ENCODE measurements around the gene RIMS4.
"Not testable (repeated sequence)": the region's sequence is repeated elsewhere in the genome, so short reads cannot be mapped to it uniquely, and the experiment has no call there.

Gene RIMS4

DNA sequence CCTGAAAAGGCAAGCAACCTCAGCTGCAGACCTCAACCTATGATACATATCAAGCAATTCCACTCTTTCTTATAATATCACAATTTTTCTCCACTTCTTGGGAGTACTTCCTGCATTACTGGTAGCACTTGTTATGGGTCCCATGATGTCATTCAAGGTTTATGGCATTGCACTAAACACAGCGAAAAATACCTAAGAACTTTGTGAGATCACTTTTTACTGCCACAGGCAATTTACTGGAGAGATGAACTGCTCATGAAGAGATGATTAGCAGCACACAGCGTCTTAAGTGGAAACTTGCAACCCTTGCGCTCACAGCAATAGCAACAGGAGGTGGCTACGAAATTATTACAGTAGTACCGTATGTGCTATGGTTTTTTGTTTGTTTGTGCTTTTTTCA lies 19.3 kb upstream of the RIMS4 start:
- no peak for DNase-seq

DNA sequence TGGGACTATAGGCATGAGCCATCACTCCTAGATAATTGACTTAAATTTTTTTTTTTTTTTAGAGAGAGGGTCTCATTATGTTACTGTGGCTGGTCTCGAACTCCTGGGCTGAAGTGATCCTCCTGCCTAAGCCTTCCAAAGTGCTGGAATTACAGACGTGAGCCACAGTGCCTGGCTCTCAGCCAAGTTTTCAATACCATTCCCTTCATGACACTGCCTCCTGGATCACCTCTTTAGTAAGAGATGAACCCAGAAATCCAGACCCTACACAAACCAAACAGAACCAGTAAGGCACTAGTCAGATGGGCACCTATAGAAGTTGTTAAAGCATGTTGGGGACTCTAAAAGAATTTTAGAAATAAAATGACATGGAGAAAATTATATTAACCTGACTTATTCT lies 18.3 kb upstream of the RIMS4 start:
- no peak for DNase-seq

DNA sequence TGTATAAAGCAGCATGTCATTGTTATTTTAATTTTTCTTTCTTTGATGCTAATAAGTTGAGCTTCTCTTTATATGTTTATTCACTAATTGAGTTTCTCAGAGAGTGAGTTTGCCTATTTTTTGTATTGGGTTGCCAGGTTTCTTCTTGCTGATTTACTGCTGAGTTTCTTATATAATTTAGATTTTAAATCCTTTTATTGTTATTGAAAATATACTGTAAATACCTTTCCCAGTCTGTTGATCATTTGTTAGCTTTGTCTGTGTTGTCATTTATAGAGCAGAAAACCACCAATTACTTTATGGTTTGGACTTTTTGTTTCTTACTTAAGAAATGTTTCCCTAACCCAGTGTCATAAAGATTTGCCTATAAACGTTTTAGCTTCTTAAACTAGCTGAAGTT lies 17.1 kb upstream of the RIMS4 start:
- no peak for DNase-seq

DNA sequence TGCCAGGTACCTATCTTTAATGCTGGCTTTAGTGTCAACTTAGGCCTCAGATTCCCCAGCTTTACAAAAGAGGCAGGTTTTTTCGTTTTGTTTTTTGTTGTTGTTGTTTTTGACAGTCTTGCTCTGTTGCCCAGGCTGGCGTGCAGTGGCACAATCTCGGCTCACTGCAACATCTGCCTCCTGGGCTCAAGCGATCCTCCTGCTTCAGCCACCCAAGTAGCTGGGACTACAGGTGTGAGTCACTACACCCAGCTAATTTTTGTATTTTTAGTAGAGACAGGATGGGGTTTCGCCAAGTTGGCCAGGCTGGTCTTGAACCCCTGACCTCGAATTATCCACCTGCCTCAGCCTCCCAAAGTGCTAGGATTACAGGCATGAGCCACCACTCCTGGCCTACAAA lies 11.2 kb upstream of the RIMS4 start:
- not testable (repeated sequence) for DNase-seq

DNA sequence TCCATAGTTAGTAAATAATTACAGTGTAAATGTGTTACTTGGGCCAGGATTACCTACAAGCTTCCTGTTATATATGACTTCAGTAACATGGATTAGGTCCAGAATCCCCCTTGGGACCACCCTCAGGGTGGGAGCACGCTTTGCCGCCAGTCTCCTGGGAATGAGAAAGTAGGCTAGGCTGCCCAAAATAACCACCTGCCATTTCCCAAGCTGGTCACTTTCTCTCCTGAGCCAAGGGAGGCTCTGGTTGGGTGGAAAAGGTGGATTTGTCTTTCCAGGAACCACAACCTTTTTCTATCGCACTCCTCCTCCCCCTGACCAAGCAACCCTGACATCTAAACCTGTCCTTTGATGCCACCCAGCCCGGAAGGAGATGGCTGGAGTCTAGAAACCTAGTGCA lies 9.6 kb upstream of the RIMS4 start:
- DNase-seq = no peak

DNA sequence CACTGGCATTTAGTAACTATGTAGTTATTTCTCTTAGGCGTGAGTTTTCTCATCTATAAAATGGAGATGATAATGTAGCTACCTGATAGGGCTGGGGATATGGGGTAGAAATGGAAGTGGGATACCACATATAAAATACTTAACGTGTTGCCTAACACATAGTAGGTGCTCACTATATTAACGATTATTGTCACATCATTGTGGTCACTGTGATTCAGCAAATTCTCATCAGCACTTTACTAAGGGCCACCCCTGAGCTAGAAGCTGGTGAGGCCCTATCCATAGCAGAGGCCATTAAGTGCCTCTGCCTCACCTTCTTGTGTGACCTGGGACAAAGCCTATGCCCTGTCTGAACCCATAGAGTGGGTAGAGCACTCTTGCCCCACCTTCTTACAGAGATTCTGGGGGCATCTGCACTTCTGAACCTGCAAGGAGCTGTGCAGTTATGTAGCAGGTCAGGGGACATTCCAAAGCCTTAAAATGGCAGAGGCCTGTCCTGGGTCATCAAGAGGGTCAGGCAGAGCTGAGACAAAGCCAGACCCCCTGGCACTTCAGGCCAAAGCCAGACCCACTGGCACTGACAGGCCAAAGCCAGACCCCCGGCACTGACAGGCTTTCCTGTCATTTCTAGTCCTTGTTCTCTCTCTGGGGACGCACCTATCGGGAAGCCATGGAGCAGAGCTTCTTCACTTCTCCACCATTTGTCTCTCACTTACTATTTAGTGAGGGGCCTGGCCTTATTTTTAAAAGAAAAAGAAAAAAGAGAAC lies 7.0 kb upstream of the RIMS4 start:
- no peak for DNase-seq

DNA sequence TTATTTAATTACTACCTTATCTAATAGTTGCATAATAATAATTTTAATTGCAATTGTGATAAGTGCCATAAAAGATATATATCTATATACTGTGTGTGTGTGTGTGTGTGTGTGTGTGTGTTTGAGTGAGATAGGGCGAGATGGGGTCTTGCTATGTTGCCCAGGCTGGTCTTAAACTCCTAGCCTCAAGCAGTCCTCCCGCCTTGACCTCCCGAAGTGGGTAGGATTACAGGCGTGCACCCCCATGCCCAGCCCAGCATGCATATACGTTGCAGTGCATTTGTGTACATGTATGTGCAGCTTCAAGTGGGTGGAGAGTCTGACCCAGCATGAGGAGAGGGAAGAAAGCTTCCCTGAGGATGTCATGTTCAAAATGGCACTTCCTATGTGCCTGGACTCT lies 4.6 kb upstream of the RIMS4 start:
- DNase-seq = no peak

DNA sequence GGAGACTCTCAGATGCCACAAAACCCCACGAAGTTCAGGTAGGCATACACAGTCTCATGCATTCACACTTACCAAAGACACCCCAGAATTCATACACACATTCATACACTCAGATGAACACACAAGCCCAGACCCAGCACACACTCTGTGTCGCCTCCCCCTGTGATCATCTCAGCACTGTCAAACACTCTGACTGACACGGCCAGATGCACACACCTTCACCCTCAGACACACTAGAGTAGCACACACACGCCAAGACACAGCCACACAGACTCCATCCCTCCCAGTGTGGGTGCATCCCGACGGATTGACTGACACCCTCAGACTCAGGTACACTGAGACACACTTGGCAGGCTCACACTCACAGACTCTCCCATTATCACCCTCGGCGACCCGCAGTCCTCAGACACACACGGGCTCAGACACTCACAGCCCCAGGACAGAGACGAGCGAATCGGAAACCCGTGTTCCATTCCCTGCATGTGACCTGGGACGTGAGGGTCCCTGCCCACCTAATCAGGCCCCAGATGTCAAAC lies 872 bp upstream of the RIMS4 start:
- no peak for DNase-seq

DNA sequence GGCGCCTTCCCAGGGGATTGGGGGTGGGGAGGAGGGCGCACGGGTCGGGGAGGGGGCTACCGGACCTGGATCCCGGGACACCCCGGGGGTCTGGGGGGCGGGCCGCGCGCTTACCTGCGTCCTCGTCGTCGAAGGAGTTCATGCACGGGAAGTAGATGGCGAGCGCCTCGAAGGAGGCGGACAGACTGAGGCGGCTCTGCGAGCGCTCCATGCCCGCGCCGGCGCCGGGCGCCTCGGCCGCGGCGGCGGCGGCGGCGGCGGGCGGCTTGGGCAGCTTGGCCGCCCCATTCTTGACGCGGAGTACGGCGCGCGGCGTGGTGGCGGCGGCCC lies 320 bp downstream of the RIMS4 start:
- no peak for DNase-seq

DNA sequence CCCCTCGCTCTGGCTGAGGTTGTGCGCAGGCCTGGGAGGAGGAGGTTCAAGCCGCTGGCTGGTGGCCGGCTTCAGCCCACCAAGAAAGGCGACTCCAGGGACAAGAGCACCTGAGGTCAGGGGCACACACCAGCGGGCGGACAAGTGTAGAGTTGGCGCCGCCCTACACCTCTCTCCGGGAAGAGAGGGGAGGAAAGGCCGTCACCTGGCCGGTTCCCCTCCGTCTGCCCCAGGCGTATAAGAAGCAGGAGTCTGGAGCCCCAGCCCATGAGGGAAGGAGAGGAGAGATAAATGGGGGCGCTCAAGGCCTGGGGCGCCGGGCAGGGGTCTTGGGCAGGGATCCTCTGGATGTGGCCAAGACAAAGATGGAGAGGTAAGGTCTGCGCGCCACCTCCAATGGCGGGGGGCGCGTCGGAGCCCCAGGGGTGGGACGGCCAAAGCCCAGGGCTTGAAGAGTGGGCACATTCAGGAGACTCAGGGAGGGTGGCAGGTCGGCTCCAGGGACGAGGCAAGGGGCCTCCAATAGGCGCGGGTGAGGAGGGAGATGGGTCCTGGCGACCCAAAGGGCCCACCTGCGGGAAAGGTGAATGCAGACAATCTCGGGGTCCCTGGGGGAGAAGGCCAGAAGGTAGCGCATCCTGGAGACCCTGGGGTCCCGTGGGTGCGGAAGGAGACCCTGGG lies 826 bp downstream of the RIMS4 start:
- DNase-seq = no peak

DNA sequence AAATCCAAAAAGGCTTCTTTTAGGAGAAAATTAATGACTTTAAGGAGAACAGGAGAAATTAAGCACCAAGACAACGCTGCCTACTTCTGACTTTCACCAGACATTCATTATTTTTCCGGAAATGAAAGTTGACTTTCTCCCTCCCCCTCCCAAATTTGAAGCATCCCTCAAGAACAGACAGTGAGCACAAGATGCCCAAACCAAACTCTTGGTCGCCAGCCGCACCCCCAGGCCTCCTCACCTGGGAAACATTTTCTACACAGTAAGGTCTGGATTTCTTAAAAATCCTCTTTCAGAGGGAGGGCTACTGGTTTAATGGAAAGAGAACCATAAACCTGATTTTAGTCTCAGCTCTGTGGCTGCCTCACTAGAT lies 2.7 kb downstream of the RIMS4 start:
- DNase-seq = no peak

DNA sequence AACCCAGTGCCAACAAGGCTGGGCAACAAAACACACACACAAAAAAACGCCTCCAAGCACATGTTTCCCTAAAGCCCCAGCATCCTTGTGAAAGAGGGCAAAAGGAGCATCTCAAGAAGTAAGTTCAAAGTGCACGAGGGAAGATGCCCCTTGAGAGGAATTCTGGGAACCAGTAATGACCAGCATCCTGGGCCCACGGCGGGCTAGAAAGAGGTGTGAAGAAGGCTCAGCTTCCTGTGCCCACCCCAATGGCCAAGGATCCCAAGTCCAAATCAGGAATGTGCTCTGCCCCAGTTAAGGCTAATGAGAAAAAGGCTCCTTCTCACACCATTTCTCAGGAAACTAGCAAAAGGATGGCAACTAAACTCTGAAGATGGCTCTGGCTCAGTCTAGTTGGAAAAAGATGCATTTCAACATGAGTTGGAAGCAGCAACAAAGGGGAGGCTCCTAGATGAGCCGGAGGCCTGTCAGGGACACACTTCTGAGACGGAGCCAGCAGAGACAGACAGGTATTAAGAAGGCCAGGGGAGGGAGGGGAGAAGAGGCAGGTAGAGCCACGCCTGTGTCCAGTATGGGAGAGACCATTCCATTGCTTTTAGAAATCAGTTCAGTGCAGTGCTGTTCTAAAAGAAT lies 3.2 kb downstream of the RIMS4 start:
- DNase-seq = no peak

DNA sequence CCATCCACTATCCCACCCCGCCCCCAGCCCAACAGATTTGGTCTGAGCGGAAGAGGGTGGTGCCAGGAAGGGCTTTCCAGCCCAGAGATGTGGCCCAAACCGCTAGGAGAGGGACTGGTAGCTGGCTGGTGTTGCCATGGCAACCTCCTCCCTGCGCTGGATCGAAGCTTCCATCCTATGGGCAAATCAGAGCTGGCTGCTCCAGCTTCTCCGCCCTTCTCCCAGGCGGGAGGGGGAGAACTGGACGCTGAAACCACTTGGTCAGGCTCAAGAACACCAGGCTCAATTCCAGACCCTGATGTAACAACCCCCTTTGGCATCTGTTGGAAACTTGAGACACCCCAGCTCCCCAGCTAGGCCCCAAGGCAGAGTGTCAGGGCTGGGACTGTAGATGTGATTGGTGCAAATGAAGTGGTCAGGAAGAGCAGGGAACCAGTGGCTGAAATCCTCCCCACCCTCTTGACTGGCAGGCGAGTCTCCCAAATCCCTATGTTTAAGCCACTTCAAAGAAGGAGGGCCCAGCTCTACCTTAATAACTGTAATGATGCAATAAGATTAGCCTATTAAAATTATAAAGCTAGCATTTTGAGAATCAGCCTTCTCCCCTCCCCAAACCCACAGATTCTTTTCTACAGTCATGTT lies 4.2 kb downstream of the RIMS4 start:
- no peak for DNase-seq

DNA sequence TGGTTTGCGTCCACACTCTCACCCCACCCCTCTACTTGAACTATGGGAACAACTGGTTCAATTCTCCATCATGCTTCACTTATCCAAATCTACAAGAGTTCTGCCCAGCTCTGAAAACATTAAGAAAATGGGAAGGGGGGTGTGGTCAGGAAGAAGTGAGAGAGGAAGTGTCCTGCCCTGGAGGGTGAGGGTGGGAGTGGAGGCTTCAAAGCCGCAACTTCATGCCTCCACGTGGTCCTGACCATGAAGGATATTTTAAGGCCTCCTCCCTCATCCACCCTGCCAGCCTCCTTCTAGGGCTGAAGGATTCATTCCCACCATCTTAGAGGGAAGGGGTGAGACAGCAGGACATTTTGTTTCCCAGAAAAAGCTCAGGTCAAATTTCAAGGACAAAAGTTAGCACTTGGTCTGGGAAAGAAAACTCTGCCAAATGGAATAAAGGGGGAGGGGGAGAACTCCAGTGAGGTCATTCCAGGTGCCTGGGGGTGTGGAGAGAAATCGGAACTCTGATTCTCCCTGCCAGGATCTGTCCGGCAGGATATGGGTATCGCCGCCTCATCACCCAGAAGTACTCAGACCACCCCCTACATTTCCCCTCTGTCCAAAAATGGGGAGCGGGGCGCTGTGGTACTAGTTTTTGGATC lies 4.9 kb downstream of the RIMS4 start:
- no peak for DNase-seq

DNA sequence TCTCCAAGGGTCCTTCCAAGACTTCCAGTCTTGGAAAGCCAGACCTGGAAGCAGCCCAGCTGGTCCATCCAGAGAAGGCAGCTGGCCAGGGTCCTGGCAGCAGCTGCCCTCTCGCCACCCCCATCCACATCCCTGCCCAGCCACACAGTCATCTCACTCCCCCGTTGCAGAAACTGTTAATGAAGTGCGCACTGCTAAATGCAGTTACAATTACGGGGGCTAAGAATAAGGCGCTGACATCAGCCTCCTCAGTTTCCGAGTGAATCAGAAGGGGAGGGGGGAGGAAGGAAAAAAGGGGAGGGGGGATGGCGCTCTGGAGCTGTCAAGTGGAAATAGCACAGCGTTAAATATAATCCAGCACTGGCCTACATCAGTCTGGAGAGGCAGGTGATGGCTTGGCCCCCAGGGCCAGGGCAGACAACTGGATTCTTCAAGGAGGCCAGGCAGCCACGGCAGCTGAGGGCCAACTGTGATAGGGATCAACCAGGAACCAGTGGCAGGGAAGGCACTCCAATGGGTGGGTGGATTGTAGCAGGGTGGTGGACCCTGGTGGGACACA lies 6.9 kb downstream of the RIMS4 start:
- DNase-seq = no peak

DNA sequence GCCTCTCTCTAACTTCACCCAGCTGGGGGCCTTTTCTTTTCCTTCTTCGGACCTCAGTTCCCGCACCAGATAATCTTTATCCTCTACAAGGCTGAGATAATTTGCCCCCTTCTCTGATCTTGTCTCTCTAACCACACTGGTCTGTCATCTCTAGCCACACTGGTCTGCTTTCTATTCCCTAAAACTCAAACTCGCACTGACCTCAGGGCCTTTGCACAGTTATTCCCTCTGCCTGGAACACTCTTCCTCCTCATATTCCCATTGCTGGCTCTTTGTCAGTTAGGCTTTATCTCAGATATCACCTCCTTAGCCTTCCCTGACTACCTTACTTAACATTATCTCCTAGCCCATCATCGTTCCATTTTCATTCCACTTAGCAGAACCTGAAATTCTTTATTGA lies 7.6 kb downstream of the RIMS4 start:
- DNase-seq = no peak

DNA sequence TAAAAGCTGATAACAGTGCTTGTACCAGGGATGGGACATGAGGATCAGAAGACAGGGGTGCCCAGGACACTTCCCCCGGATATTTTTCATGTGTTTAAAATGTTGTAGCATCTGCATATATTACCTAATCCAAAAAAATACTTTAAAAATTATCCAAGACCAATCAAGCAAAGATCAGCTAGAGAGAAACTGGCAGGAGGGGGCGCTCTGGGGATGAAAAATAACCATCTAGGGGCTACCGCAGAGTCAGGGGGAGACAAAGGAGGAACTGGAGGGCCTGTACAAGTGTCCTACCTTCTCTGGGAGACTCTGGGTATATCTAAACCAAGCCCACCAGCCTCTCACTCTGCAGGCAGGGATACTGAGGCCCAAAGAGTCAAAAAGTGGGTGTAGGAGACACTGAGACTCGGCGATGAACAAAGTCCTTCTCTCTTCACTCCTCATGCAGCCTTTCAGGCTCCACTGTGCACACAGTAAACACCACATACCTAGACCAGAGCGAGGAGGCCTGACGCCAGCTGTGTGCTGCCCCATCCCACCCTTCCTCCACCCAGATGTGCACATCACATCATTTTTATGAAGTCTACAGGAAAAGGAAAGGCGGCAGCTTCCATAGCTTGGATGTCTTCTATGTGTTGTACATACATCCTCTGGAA lies 9.8 kb downstream of the RIMS4 start:
- no peak for DNase-seq

DNA sequence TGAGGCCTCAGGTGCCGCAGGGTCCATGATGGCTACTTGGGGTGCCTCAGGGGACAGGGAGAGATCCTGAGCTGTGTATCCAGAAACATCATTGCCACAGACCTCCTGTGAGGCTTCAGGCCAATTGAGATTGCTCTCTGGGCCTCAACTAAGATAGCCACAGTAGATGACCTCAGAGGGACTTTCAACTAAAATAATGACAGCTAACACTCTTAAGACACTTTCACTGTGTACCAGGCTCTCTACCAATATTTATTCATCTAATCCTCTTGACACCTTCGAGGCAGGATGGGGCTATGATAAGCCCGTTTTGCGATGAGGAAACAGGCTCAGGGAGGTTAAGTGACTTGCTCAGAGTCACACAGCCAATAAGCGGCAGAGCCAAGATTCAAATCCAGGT lies 10.7 kb downstream of the RIMS4 start:
- no peak for DNase-seq

DNA sequence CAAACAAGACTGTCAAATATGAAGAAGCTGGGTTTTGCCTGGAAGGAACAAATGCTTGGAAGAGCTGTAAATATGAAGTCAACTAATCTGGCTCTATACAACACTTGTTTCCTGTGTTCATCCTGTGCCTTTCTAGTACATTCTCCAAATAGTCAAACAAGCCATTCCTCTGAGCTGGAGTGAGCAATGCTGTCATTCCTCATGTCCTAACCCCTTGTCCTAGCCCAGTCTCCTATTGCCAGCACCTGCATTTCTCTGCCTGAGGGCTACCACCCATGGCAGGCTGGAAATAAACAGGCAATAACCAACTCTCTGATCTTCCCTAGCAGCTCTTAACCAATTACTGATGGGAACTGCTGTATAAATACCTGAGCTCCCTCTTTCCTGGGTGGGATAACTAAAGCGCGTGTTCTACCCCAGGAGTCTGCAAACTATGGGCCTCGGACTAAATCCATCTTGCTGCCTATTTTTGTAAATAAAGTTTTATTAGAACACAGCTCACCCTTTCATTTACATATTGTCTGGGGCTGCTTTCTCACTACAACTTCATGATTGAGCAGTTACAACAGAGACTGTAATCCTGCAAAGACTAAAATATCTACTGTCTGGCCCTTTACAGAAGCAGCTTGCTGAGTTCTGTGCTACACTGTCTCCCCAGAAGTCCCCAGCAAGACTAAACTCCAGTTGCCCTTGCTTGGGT lies 13.4 kb downstream of the RIMS4 start:
- no peak for DNase-seq

DNA sequence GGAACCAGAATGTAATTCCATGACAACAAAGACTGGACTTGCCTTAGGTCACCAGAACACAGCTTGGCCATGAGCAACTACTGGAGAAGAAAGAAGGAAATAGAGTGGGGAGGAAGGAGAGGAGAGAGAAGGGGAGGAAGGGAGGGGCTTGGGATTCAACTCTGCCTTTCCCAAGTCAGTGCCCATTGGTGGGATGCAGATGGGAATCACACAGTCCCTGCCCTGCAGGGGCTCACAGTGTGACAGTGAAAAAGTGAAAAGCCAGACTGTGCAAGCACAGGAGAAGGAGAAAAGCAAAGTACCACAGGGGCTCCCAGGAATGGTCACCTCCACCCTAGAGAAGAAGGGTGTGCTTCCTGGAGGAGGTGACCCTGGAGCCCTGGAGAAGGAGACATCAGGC lies 14.0 kb downstream of the RIMS4 start:
- no peak for DNase-seq

DNA sequence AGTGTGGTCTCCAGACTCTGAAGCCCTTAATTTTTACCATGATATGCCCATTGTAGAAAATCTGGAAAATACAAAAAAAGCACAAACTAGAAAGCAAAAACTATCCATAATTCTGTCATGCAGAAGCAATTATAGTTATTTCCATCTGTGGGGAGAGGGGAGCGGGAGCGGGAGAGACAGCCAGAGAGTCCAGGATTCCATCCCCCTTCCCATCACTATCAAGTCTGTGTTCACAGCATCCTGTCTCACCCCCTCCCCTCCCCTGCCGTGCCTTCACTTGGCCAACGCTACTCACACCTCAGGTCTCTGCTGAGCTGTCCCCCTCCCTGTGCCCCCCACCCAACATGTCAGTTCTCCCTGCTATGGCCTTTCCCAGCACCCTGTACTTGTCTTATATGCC lies 14.5 kb downstream of the RIMS4 start:
- no peak for DNase-seq

DNA sequence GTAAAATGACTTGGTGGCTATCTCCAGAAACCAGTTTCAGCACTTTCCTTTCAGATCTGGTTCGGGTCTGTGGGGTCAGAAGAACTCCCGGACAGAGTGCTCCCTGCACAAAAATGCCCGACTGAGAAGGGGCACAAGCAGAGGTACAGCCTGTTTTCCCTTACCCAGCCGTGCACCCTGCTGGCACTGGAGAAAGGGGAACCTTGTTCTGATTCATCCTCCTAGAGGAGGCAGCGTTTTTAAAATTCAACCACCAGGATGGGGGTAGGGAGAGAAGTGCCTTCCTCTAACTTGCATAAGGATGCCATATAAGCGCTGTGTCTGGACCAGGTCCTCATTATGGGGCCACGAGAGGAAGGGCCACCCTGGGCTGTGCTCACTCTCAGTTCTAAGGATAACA lies 17.6 kb downstream of the RIMS4 start:
- DNase-seq = no peak
